Fibroblast of skin of right biceps (primary cell): ENCODE results near the gene CST7.
"Not testable (repeated sequence)": the region's sequence is repeated elsewhere in the genome, so short reads cannot be mapped to it uniquely, and the experiment has no call there.

Experiments used
- DNase-seq: peaks from one replicate; pipeline ENCODE4 v3.0.0-alpha.2; 2013

Gene CST7

GRCh38 chr20:24987244-24987643 lies 38.2 kb downstream of the CST7 start:
- no peak for DNase-seq

DNA sequence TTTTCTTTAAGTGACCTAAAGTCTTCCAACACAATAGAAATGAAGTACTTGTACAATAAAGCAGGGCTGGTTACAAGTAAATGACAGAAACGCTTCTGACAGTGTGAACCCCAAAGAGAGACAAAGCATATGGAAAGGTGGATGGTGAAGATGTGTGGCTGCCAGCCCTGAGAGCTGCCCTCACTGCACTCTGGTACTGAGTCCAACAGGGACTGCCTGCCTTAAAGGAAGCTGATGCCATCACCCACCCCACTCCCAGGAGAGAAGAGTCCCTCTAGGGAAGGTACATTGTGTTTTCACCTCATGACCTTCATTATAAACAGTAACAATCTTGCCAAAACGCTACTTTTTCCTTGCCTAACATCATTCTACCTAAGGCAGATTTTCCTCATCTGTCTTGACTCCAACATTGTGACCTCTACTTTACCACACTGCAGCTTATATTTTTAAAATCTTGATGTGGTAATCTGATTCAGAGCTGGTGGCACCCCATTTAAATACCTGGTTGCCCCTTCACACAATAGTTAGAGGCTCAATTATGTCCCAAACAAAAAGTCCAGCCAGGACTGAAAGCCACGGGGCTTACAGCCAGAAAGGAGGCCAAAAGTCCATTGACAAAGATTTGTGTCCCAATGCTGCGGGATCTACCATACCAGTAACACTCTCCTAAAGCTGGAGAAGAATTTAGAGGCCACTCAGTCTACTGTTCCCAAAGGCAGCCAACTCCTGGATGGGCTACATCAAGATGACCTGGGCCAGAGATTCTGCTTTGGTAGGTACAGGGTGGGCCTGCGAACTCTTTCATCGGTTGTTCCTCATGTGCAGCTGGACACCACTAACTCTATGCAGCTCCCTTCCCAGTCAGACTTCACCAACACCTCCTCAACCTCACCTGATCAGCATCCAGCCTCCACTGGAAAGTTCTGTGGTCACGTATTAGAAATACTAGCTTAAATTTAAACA lies 39.1 kb downstream of the CST7 start:
- no peak for DNase-seq

GRCh38 chr20:24989162-24989561 lies 40.1 kb downstream of the CST7 start:
- DNase-seq, result no peak

DNA sequence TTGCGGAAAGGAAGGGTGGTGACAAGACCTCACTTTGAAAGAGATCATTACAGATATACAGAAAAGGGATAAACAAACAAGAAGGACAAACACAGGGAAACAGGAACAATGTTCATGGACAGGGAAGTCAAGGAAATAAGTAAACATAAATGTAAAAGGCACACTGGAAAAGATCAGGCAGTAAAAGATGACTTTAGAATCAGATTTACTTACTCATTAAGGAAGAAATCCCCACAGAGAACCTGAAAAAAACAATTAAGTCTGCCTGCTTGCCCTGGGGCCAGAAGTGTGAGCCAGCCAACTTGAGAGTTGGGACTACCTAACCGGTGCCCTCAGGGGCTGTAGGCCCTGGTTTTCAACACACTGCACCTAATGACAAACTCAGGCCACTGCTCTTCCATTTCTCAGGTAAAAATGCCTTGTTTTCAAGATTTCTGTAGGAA lies 41.8 kb downstream of the CST7 start:
- DNase-seq, result no peak

GRCh38 chr20:24991897-24992486 lies 42.9 kb downstream of the CST7 start:
- DNase-seq, result peak; percentile 5

GRCh38 chr20:24992487-24993205 lies 43.6 kb downstream of the CST7 start, which contains the start of gene APMAP:
Gene APMAP (minus strand): TSS chr20:24992751. CDS start chr20:24992688, 63 bp downstream.
- peak; percentile 93 for DNase-seq

DNA sequence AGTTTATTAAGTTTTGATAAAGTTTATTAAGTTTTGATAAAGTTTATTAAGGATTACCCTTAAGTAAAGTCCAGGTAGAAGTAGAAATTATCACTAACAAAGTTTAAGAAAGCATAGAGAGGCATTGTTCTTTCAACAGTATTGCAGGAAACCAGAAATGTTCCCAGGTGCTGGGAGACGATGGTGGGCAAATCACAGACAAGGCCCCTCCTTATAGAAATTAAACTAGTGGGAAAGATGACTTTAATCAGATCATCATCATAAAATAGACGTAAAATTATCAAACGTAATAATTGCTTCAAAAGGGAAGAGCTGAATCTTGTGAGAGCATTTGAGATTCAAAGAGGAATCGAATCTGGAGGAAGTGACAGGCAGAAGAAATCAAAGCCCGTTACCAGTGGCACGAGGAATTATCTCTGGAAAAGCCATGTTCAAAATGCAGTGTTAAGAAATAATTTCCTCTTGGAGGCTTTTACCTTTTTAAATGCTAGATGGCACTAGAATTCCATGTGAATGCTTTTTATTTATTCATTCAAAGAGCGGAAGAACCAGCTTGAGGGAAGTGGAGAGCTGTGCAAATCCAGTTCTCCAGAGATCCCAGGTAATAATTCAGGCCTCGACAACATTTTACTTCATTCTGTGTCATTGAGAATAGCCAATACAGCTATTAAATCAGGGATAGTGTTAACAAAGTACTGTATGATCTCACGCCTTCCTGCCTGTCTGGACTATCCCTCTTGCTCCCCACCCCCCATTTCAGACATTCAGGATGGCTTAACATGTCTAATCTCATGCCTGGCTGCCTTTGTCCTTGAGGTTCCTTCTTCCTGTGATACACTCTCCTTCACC lies 44.5 kb downstream of the CST7 start:
- DNase-seq, result peak; percentile 58

DNA sequence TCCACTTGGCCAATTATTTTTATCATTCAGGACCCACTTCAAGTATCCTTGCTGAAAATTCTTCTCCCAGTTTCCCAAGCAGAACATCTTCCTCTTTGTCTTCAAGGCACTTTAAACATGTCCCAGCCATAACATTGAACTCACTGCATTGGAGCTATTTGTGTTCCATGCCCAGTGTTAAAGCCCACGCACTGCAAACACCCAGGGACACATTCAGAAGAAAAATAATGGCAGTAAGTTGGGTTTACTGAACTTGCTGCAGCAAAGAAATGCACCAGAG lies 45.1 kb downstream of the CST7 start:
- DNase-seq, result no peak

DNA sequence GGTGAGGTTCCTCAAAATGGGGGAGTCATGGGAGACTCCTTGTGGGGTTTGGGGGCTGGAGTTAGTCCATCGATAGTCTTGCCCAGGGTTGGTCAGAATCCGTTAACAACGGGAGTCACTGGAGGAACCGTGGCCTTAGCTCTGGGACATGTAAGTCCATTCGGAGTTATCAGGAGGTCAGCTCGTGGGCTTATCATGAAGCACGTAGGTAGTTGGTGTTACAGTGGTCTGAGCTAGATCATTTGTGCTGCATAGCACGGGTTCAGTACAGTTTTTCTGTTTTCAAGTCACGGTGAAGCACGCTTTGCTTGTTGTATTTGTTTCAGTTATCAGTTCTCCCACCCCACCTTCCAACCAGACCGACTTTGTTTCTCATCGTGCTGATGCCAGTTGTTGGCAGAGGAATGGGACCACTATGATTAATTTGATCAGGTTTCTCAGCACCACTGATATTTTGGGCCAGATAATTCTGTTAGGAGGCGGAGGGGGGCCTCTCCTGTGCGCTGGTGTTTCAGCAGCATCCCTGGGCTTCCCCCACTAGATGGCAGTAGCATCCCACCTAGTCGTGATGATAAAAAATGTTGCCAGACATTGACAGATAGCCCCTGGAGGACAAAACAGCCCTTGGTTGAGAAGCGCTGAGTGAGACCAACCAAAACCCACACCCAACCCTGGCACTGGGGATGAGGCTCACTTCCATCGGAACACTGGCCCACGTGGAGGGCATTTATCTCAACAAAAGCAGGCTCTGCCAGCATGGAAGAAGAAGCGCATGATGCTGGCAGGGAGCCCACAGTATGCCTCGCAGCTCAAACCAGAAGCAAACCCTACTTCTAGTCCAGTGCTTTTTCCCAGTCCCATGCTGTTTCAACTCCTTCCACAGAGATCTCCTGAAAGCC lies 45.6 kb downstream of the CST7 start:
- peak; percentile 74 for DNase-seq

GRCh38 chr20:24995741-24996448 lies 46.8 kb downstream of the CST7 start:
- DNase-seq, result peak; percentile 4

GRCh38 chr20:24996449-24997377 lies 47.6 kb downstream of the CST7 start:
- no peak for DNase-seq

GRCh38 chr20:24998121-24998520 lies 49.1 kb downstream of the CST7 start:
- DNase-seq, result no peak

GRCh38 chr20:24998631-24999445 lies 49.8 kb downstream of the CST7 start:
- DNase-seq, result peak; percentile 3

- DNase-seq, result no peak
These were observed 50.5 kb downstream of the CST7 start for GRCh38 chr20:24999568-24999967.

DNA sequence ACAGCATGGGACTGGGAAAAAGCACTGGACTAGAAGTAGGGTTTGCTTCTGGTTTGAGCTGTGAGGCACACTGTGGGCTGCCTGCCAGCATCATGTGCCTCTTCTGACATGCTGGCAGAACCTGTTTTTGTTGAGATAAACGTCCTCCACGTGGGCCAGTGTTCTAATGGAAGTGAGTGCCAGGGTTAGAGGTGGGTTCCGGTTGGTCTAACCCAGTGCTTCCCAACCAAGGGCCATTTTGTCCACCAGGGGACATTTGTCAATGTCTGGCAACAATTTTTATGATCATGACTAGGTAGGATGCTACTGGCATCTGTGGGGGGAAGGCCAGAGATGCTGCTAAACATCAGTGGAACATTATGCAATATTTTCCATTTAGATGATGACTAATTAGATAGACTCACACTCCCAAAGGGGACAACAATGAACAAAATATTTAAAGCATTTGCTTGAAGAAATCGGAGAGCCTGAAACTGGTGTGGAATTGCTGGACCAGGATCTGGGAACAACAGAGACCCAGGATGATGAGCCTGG lies 51.3 kb downstream of the CST7 start:
- peak; percentile 90 for DNase-seq

DNA sequence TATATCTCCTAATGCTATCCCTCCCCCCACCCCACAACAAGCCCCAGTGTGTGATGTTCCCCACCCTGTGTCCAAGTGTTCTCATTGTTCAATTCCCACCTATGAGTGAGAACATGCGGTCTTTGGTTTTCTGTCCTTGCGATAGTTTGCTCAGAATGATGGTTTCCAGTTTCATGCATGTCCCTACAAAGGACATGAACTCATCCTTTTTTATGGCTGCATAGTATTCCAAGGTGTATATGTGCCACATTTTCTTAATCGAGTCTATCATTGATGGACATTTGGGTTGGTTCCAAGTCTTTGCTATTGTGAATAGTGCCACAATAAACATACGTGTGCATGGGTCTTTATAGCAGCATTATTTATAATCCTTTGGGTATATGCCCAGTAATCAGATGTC lies 52.3 kb downstream of the CST7 start:
- not testable (repeated sequence) for DNase-seq

DNA sequence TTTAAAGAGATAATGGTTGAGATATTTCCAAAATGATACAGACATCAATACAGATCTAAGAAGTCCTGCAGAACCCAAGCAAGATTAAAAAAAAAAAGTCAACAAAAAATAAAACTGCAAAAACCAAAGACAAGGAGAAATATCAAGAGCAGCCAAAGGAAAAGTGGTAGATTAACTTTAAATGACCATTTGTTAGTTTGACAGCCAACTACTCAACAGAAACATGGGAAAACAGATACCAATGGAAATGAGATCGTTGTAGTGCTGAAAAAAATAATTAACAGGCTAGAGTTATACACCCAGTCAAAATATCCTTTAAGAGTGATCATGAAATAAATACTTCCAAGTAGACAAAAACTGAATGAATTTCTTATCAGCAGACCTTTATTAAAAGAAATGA lies 53.9 kb downstream of the CST7 start:
- DNase-seq, result no peak

- DNase-seq, result no peak
These were observed 56.2 kb downstream of the CST7 start for GRCh38 chr20:25005220-25005619.

DNA sequence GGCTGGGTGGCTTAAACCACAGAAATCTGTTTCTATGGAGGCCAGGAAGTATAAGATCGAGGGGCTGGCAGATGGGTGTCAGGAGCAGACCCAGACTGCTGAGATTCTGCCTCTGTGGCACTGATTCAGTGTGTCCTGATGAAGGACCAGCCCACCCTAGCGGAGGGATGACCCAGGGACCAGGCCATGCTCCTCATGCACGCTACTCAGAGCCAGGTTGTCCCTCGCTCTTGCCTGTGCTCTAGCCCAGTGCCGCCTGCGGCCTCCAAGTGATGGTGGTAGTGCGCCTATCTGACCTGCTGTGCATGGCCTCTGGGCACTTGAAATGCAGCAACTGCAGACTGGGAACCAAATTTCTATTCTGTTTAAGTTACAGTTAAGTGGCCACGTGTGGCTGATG lies 56.6 kb downstream of the CST7 start:
- no peak for DNase-seq
